Naive B cell (primary cell): Measurements from ENCODE around the gene PCDHB9. TPM values are rescaled to one million over a fixed set of nuclear protein-coding genes. Genes with fewer than 3 reads are reported as not detected.
"Not testable (repeated sequence)": the region's sequence is repeated elsewhere in the genome, so short reads cannot be mapped to it uniquely, and the experiment has no call there.

Experiments
- ATAC-seq, 2 donors: fragments of 150-1000 bp; cut with Tn5 transposase; 2 replicates each; pipeline ENCODE4 v1.10.0; 2021; ENCODE audit warnings: low read depth in 2 of 2, mild to moderate bottlenecking in 2 of 2, moderate library complexity in 2 of 2
- DNase-seq: peaks from one replicate; pipeline ENCODE4 v3.0.0; 2022
- H3K27ac Mint-ChIP-seq, 6 donors: one replicate each; pipeline ENCODE4 v1.8.0; 2020 to 2022; ENCODE audit warnings: mild to moderate bottlenecking in 6 of 6, mixed read lengths in 6 of 6, moderate library complexity in 5 of 6, inconsistent platforms in 2 of 6
- H3K27me3 Mint-ChIP-seq, 3 donors: one replicate each; pipeline ENCODE4 v1.8.0; 2021 to 2022; ENCODE audit warnings: mixed read lengths in 3 of 3, mild to moderate bottlenecking in 1 of 3
- H3K36me3 Mint-ChIP-seq, 2 donors: one replicate each; pipeline ENCODE4 v1.8.0; 2020 to 2022; ENCODE audit warnings: mixed read lengths in 2 of 2, inconsistent platforms in 1 of 2, mild to moderate bottlenecking in 1 of 2
- H3K4me1 Mint-ChIP-seq, 3 donors: one replicate each; pipeline ENCODE4 v1.8.0; 2020 to 2022; ENCODE audit warnings: mixed read lengths in 3 of 3, inconsistent platforms in 1 of 3, mild to moderate bottlenecking in 1 of 3, moderate library complexity in 1 of 3
- H3K4me3 Mint-ChIP-seq, 8 donors: one replicate each; pipeline ENCODE4 v1.8.0; 2020 to 2022; ENCODE audit warnings: mild to moderate bottlenecking in 8 of 8, mixed read lengths in 8 of 8, moderate library complexity in 8 of 8, inconsistent platforms in 2 of 8
- H3K9me3 Mint-ChIP-seq, 7 donors: one replicate each; pipeline ENCODE4 v1.8.0; 2020 to 2022; ENCODE audit warnings: mixed read lengths in 7 of 7, mild to moderate bottlenecking in 5 of 7, inconsistent platforms in 2 of 7, moderate library complexity in 1 of 7
- polyA plus RNA-seq, 6 donors: library from polyadenylated mRNA; unstranded; fragments of 300-500 nt; fragmentation: Illumina TruSeq; gene quantifications; one replicate each; pipeline ENCODE4 v1.2.3, GENCODE V29; 2021; ENCODE audit warnings: low read depth in 6 of 6

The PCDHB9 gene
- polyA plus RNA-seq, 6 donors from 2014 or later = not detected

GRCh38 chr5:141224844-141225243 is 37.9 kb downstream of the PCDHB9 start:
- not testable (repeated sequence) for H3K36me3 Mint-ChIP-seq, H3K4me3 Mint-ChIP-seq, H3K4me1 Mint-ChIP-seq, DNase-seq, H3K27ac Mint-ChIP-seq, ATAC-seq
- Mint-ChIP-seq H3K27me3 (peaks cover 35 to 68% (median 37%) of the 10 kb centered on the region in 3 donors), H3K9me3 (peaks cover 6 to 64% (median 26%) of the 10 kb centered on the region in 7 donors)

GRCh38 chr5:141225421-141225820 is 38.5 kb downstream of the PCDHB9 start:
- not testable (repeated sequence) for ATAC-seq, H3K4me3 Mint-ChIP-seq, H3K36me3 Mint-ChIP-seq, H3K4me1 Mint-ChIP-seq, DNase-seq
- Mint-ChIP-seq H3K9me3 (peaks cover 6 to 58% (median 25%) of the 10 kb centered on the region in 7 donors), H3K27ac (peak overlapping the region in 1 of 6 donors; percentile 37), H3K27me3 (peaks cover 32 to 62% (median 32%) of the 10 kb centered on the region in 3 donors)

GRCh38 chr5:141234109-141234667 is 47.2 kb downstream of the PCDHB9 start:
- H3K36me3 Mint-ChIP-seq = peaks cover 15 to 20% of the 10 kb centered on the region in 2 donors
- H3K27ac Mint-ChIP-seq = no peak overlapping the region
- ATAC-seq (no peak), DNase-seq (no peak)
- H3K27me3 Mint-ChIP-seq = peaks cover 27 to 50% (median 29%) of the 10 kb centered on the region in 3 donors
- peaks cover 0 to 3% (median 0%) of the 10 kb centered on the region in 3 donors for H3K4me1 Mint-ChIP-seq
- peaks cover 9 to 72% (median 54%) of the 10 kb centered on the region in 7 donors for H3K9me3 Mint-ChIP-seq
- peak overlapping the region in 1 of 8 donors; percentile 50 for H3K4me3 Mint-ChIP-seq

- peaks cover 9 to 89% (median 66%) of the 10 kb centered on the region in 7 donors for H3K9me3 Mint-ChIP-seq
- ATAC-seq = not testable (repeated sequence)
- peaks cover 26 to 32% of the 10 kb centered on the region in 2 donors for H3K36me3 Mint-ChIP-seq
Observed at GRCh38 chr5:141235922-141236321, 49.0 kb downstream of the PCDHB9 start.

GRCh38 chr5:141236516-141237313 is 49.8 kb downstream of the PCDHB9 start:
- Mint-ChIP-seq H3K4me1 (peaks cover 0 to 3% (median 0%) of the 10 kb centered on the region in 3 donors), H3K9me3 (peaks cover 9 to 84% (median 61%) of the 10 kb centered on the region in 7 donors), H3K27ac (peak overlapping the region in 2 of 6 donors; percentile 36 to 92), H3K36me3 (peaks cover 27 to 35% of the 10 kb centered on the region in 2 donors), H3K27me3 (peaks cover 44 to 73% (median 52%) of the 10 kb centered on the region in 3 donors), H3K4me3 (no peak overlapping the region)
- DNase-seq (no peak), ATAC-seq (no peak)

More at GRCh38 chr5:141235922-141236321, 49.0 kb downstream of the PCDHB9 start:
- Mint-ChIP-seq H3K27ac (peak overlapping the region in 1 of 6 donors; percentile 59), H3K4me3 (peak overlapping the region in 1 of 8 donors; percentile 65), H3K27me3 (peaks cover 41 to 68% (median 46%) of the 10 kb centered on the region in 3 donors)
- DNase-seq, H3K4me1 Mint-ChIP-seq: not testable (repeated sequence)

Other genes with a start within 250 kb of the PCDHB9 start
- gene PCDHAC2, start 220.7 kb upstream of the PCDHB9 start, polyA plus RNA-seq = not detected
- gene PCDHB1, start 135.8 kb upstream of the PCDHB9 start, polyA plus RNA-seq = not detected
- under 1 TPM in 1 of 6 donors, not detected in 5; 0.13 TPM for gene PCDHB2, start 92.5 kb upstream of the PCDHB9 start, polyA plus RNA-seq
- not detected for gene PCDHB3, start 86.7 kb upstream of the PCDHB9 start, polyA plus RNA-seq
- not detected for gene PCDHB4, start 65.3 kb upstream of the PCDHB9 start, polyA plus RNA-seq
- gene PCDHB5, start 52.0 kb upstream of the PCDHB9 start, polyA plus RNA-seq = under 1 TPM in 2 of 6 donors, not detected in 4; 0.08 to 0.43 TPM
- gene PCDHB6, start 37.1 kb upstream of the PCDHB9 start, polyA plus RNA-seq = not detected
- gene PCDHB7, start 14.5 kb upstream of the PCDHB9 start, polyA plus RNA-seq = not detected
- not detected for gene PCDHB8, start 9.4 kb upstream of the PCDHB9 start, polyA plus RNA-seq
- gene PCDHB16, start 4.8 kb upstream of the PCDHB9 start, polyA plus RNA-seq = not detected
- not detected for gene PCDHB10, start 5.2 kb downstream of the PCDHB9 start, polyA plus RNA-seq
- not detected for gene PCDHB11, start 12.5 kb downstream of the PCDHB9 start, polyA plus RNA-seq
- not detected for gene PCDHB12, start 21.6 kb downstream of the PCDHB9 start, polyA plus RNA-seq
- not detected for gene PCDHB13, start 26.8 kb downstream of the PCDHB9 start, polyA plus RNA-seq
- gene PCDHB14, start 36.2 kb downstream of the PCDHB9 start, polyA plus RNA-seq = not detected
- not detected for gene PCDHB15, start 58.2 kb downstream of the PCDHB9 start, polyA plus RNA-seq
- under 1 TPM in 1 of 6 donors, not detected in 5; 0.20 TPM for gene SLC25A2, start 116.9 kb downstream of the PCDHB9 start, polyA plus RNA-seq
- 100 to 1,000 TPM; 270 to 315 (median 285) TPM for gene TAF7, start 133.6 kb downstream of the PCDHB9 start, polyA plus RNA-seq
- gene PCDHGA1, start 143.4 kb downstream of the PCDHB9 start, polyA plus RNA-seq = not detected
- gene PCDHGA2, start 151.6 kb downstream of the PCDHB9 start, polyA plus RNA-seq = not detected
- not detected for gene PCDHGA3, start 156.7 kb downstream of the PCDHB9 start, polyA plus RNA-seq
- gene PCDHGB1, start 162.9 kb downstream of the PCDHB9 start, polyA plus RNA-seq = not detected
- gene PCDHGA4, start 167.9 kb downstream of the PCDHB9 start, polyA plus RNA-seq = under 1 TPM in 2 of 6 donors, not detected in 4; 0.14 to 0.16 TPM
- under 1 TPM in 3 of 6 donors, not detected in 3; 0.27 to 0.82 (median 0.74) TPM for gene PCDHGB2, start 172.8 kb downstream of the PCDHB9 start, polyA plus RNA-seq
- under 1 TPM in 1 of 6 donors, not detected in 5; 0.10 TPM for gene PCDHGA5, start 177.0 kb downstream of the PCDHB9 start, polyA plus RNA-seq
- gene PCDHGB3, start 183.1 kb downstream of the PCDHB9 start, polyA plus RNA-seq = under 1 TPM in 1 of 6 donors, not detected in 5; 0.21 TPM
- under 1 TPM in 1 of 6 donors, not detected in 5; 0.08 TPM for gene PCDHGA6, start 186.7 kb downstream of the PCDHB9 start, polyA plus RNA-seq
- gene PCDHGA7, start 195.6 kb downstream of the PCDHB9 start, polyA plus RNA-seq = not detected
- gene PCDHGB4, start 200.5 kb downstream of the PCDHB9 start, polyA plus RNA-seq = under 1 TPM in 1 of 6 donors, not detected in 5; 0.15 TPM
- not detected for gene PCDHGA8, start 205.5 kb downstream of the PCDHB9 start, polyA plus RNA-seq
- under 1 TPM in 3 of 6 donors, not detected in 3; 0.12 to 0.27 (median 0.20) TPM for gene PCDHGB5, start 210.8 kb downstream of the PCDHB9 start, polyA plus RNA-seq
- under 1 TPM in 1 of 6 donors, not detected in 5; 0.25 TPM for gene PCDHGA9, start 215.6 kb downstream of the PCDHB9 start, polyA plus RNA-seq
- gene PCDHGB6, start 220.9 kb downstream of the PCDHB9 start, polyA plus RNA-seq = under 1 TPM in 2 of 6 donors, not detected in 4; 0.11 to 0.17 TPM
- under 1 TPM in 1 of 6 donors, not detected in 5; 0.05 TPM for gene PCDHGA10, start 225.8 kb downstream of the PCDHB9 start, polyA plus RNA-seq
- not detected for gene PCDHGB7, start 230.5 kb downstream of the PCDHB9 start, polyA plus RNA-seq
- gene PCDHGA11, start 233.9 kb downstream of the PCDHB9 start, polyA plus RNA-seq = not detected
- gene PCDHGA12, start 243.3 kb downstream of the PCDHB9 start, polyA plus RNA-seq = under 1 TPM in 3 of 6 donors, not detected in 3; 0.09 to 0.16 (median 0.11) TPM